Measurements from ENCODE around the gene PVALEF.

DNA sequence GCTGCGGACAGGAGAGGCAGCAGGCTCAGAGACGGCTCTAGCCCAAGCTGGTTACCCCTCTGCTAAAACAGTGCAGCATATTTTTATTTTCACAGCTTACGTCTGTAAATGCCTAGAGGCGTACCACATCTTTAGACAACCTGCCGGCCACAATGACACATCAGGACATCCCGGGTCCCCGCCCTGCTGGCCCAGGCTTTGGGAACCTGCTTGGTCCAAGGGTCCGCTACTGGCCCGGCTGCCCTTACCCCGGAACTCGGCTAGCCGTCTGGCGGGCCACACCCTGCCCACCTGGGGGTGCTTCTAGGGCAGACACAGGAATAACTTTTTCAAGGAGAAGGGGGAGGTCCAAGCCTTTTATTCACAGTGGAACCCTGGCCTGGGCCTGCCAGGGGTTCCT is 53.2 kb downstream of the PVALEF start:
- TF ChIP-seq, protein P1, sequence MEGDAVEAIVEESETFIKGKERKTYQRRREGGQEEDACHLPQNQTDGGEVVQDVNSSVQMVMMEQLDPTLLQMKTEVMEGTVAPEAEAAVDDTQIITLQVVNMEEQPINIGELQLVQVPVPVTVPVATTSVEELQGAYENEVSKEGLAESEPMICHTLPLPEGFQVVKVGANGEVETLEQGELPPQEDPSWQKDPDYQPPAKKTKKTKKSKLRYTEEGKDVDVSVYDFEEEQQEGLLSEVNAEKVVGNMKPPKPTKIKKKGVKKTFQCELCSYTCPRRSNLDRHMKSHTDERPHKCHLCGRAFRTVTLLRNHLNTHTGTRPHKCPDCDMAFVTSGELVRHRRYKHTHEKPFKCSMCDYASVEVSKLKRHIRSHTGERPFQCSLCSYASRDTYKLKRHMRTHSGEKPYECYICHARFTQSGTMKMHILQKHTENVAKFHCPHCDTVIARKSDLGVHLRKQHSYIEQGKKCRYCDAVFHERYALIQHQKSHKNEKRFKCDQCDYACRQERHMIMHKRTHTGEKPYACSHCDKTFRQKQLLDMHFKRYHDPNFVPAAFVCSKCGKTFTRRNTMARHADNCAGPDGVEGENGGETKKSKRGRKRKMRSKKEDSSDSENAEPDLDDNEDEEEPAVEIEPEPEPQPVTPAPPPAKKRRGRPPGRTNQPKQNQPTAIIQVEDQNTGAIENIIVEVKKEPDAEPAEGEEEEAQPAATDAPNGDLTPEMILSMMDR (IDR thresholded peaks at IDR 0.05; ENCODE audit: extremely low read depth in 1 of 2, insufficient read depth in 1 of 2, low read depth in 1 of 2, low read length in 2 of 2) = no peak
- TF ChIP-seq POLR2A (IDR thresholded peaks at IDR 0.05; ENCODE audit: low read depth, low read length) (no peak), MYC (IDR thresholded peaks at IDR 0.05; ENCODE audit: low read depth, low read length) (no peak), EZH2 (IDR thresholded peaks at IDR 0.05; ENCODE audit: borderline replicate concordance, low read depth, low read length, severe bottlenecking) (no peak), POLR2AphosphoS5 (IDR thresholded peaks at IDR 0.05; ENCODE audit: insufficient read depth, low read depth, low read length) (no peak), JUN (IDR thresholded peaks at IDR 0.05; ENCODE audit: borderline replicate concordance, insufficient read depth, insufficient read length, low read depth) (no peak), FOS (IDR thresholded peaks at IDR 0.05; ENCODE audit: borderline replicate concordance, insufficient read depth, low read length) (no peak), GATA2 (IDR thresholded peaks at IDR 0.05; ENCODE audit: insufficient read depth, insufficient read length, low read depth, low read length) (no peak)
- TF ChIP-seq, protein P2, sequence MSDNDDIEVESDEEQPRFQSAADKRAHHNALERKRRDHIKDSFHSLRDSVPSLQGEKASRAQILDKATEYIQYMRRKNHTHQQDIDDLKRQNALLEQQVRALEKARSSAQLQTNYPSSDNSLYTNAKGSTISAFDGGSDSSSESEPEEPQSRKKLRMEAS (IDR thresholded peaks at IDR 0.05; ENCODE audit: insufficient read depth, insufficient read length) = no peak
